Measurements from ENCODE around the gene NALCN.

GRCh38 chr13:101327871-101328270 is 88.4 kb downstream of the NALCN start:
- TF ChIP-seq CTCF (IDR thresholded peaks at IDR 0.05) = no peak
- TF ChIP-seq POLR2A (IDR thresholded peaks at IDR 0.05) = no peak

Measured in adrenal gland (tissue), 5 donors.